Pancreas (tissue), 10 donors: ENCODE measurements around the gene MAU2. TPM values are rescaled to one million over a fixed set of nuclear protein-coding genes. Genes with fewer than 3 reads are reported as not detected.
"Not testable (repeated sequence)": the region's sequence is repeated elsewhere in the genome, so short reads cannot be mapped to it uniquely, and the experiment has no call there.

Source experiments
- ATAC-seq, 4 donors: fragments of 200-7000 bp; cut with Tn5 transposase; one replicate each; pipeline versions ENCODE4 v1.8.0 to v1.9.1; 2020; ENCODE audit warnings: mild to moderate bottlenecking in 4 of 4, moderate library complexity in 4 of 4
- DNase-seq, 6 donors: peaks; one replicate each; pipeline ENCODE4 v3.0.0-alpha.2; 2020
- FAIRE-seq: peaks from 2 replicates; lab custom pipeline; 2012; peaks lifted over from hg19 to GRCh38; lab: Jason Lieb, UNC
- H3K27ac ChIP-seq, 4 donors: fragments of 200-600 bp; sonication (generic); 1 replicate in 3 of 4; 2 replicates in 1 of 4; pipeline versions ENCODE4 v1.5.0 to v1.8.0; 2020
- H3K27me3 ChIP-seq, 4 donors: fragments of 200-600 bp; one replicate each; pipeline ENCODE4 v1.8.0; 2021
- H3K36me3 ChIP-seq, 3 donors: fragments of 200-600 bp; sonication (generic) in 1 of 3; one replicate each; pipeline versions ENCODE4 v1.5.0 to v1.8.0; 2020 to 2021
- H3K4me1 ChIP-seq, 3 donors: fragments of 200-600 bp; one replicate each; pipeline ENCODE4 v1.8.0; 2021
- H3K4me3 ChIP-seq, 4 donors: fragments of 200-600 bp; sonication (generic) in 2 of 4; one replicate each; pipeline versions ENCODE4 v1.5.0 to v1.8.0; 2020 to 2021
- H3K9me3 ChIP-seq, 4 donors: fragments of 200-600 bp; one replicate each; pipeline ENCODE4 v1.8.0; 2021
- WGBS, 2 donors: extraction: QIAGEN DNeasy Blood & Tissue Kit; methylation state at CpG; one replicate each; pipeline ENCODE4 v1.1.7; 2013; 5-methylcytosine and 5-hydroxymethylcytosine counted together
- intact Hi-C, 3 donors: fragments of 100-400 bp; cut with DNase I; formaldehyde crosslinking; loops; one replicate each; pipeline versions ENCODE4 v1.11.1 to v1.14.2; 2022
- polyA plus RNA-seq, 2 donors: library from polyadenylated mRNA; stranded (reverse); fragments of 200-250 nt; gene quantifications; one replicate each; pipeline ENCODE4 v1.2.3, GENCODE V29; 2013
- total RNA-seq, 6 donors: library from RNA; stranded (reverse); fragmentation: NEBNext Ultra II Directional in 4 of 6; extraction: Animal tissue kit (Norgen Biotek cat#: 25700) in 4 of 6; gene quantifications; one replicate each; pipeline versions ENCODE4 v1.2.1 to v1.2.4, GENCODE V29; 2021 to 2023
- TF ChIP-seq, protein P1 (sequence below), 4 donors: fragments of 200-600 bp; sonication (generic) in 3 of 4; IDR thresholded peaks; one replicate each; pipeline versions ENCODE4 v1.5.0 to v1.8.0; 2021; ENCODE audit warnings: antibody characterized with exemption in 4 of 4
- donor health status: healthy with polysubstance abuse.
- donor health status: DM: no; HTN: no; CAD: no; lungs with moderate emphysema.
- donor health status: DM: no; HTN: no; CAD: no.
- donor health status: control.
- donor health status: control.
- donor health status: Bipolar disorder and iron deficiency.
- donor health status: DM: yes; HTN: yes; CAD: no.
- donor health status: DM: no; HTN: no; CAD: no.
- donor health status: DM: no; HTN: no; CAD: no.
- donor health status: DM: yes; HTN: yes; CAD: no.

Gene MAU2
- total and polyA plus RNA-seq, 8 donors: 22.6 to 38.8 (median 30.2) TPM

DNA sequence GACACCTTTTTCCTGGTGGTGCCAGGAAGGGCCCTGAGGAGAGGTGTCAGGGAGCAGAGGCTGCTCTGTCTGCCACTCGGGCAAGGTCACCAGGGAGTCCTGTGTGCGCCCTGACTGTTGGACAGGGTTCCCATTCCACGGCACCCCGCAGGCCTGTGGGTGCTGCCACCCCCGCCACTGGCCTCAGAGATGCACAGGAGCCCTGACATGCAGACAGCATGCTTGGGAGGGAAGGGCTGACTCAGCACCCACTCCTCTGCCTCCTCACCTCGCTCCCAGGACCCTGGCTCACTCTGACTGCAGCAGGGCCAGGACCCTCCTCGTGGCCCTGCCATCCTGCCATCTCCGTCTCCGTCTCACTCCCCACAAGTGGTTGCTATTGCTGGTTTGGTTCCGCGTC is 25.3 kb downstream of the MAU2 start:
- H3K36me3 ChIP-seq: peaks cover 0 to 78% (median 39%) of the 10 kb centered on the region in 3 donors
- no peak overlapping the region for H3K4me3 ChIP-seq

DNA sequence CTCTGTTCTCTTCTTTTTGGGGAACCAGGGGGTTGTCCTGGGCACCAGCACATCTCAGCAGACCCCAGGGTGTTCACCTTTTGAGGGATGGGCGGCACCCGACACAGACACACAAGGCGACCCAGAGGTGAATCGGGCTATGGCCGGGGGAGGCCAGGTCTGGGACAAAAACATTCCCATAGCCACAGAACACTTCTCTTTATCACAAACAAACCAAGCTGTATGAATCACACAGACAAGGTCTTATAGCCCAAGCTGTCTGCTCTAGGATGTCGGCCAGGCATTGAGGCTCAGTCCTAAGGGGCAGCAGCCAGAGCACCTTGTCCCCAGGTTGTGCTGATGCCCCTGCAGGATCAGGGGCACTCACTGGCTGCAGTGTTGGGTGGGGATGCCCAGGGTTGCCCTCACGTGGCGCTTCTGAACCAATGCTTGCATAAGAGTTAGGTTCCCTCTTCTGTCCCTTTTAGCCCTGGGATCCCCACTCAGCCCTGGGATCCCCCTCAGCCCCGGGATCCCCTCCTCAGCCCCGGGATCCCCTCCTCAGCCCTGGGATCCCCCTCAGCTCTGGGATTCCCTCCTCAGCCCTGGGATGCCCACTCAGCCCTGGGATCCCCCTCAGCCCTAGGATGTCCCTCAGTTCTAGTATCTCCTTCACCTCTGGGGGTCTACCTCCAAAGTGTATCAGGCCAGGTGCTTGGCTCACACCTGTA is 26.9 kb downstream of the MAU2 start:
- H3K4me1 ChIP-seq: no peaks in the 10 kb centered on the region
- intact Hi-C loops: no loop called here
- no peaks in the 10 kb centered on the region for H3K9me3 ChIP-seq
- TF ChIP-seq, protein P1, sequence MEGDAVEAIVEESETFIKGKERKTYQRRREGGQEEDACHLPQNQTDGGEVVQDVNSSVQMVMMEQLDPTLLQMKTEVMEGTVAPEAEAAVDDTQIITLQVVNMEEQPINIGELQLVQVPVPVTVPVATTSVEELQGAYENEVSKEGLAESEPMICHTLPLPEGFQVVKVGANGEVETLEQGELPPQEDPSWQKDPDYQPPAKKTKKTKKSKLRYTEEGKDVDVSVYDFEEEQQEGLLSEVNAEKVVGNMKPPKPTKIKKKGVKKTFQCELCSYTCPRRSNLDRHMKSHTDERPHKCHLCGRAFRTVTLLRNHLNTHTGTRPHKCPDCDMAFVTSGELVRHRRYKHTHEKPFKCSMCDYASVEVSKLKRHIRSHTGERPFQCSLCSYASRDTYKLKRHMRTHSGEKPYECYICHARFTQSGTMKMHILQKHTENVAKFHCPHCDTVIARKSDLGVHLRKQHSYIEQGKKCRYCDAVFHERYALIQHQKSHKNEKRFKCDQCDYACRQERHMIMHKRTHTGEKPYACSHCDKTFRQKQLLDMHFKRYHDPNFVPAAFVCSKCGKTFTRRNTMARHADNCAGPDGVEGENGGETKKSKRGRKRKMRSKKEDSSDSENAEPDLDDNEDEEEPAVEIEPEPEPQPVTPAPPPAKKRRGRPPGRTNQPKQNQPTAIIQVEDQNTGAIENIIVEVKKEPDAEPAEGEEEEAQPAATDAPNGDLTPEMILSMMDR (IDR thresholded peaks at IDR 0.05): no peak
- no peak for FAIRE-seq
- DNase-seq: no peak
- peaks cover 0 to 78% (median 43%) of the 10 kb centered on the region in 3 donors for H3K36me3 ChIP-seq
- no peak overlapping the region for H3K4me3 ChIP-seq
- no peak for ATAC-seq
- 91 to 96% methylated on average over 10 of the region's 10 CpGs for WGBS, 2 donors
- H3K27me3 ChIP-seq: no peaks in the 10 kb centered on the region
- H3K27ac ChIP-seq: no peak overlapping the region

More for the DNA sequence above, 25.3 kb downstream of the MAU2 start:
- ATAC-seq (no peak), DNase-seq (peak in 1 of 6 donors; percentile 62), FAIRE-seq (no peak)
- Histone ChIP-seq H3K9me3 (no peaks in the 10 kb centered on the region), H3K27ac (no peak overlapping the region), H3K4me1 (no peaks in the 10 kb centered on the region), H3K27me3 (no peaks in the 10 kb centered on the region)
- intact Hi-C loops: no loop called here
- 94 to 98% methylated on average over 8 to 11 of the region's 11 CpGs for WGBS, 2 donors
- TF ChIP-seq, protein P1 (IDR thresholded peaks at IDR 0.05): no peak

GRCh38 chr19:19348266-19348665 is 27.6 kb downstream of the MAU2 start:
- H3K36me3 ChIP-seq: peaks cover 0 to 83% (median 43%) of the 10 kb centered on the region in 3 donors
- no peak for FAIRE-seq

DNA sequence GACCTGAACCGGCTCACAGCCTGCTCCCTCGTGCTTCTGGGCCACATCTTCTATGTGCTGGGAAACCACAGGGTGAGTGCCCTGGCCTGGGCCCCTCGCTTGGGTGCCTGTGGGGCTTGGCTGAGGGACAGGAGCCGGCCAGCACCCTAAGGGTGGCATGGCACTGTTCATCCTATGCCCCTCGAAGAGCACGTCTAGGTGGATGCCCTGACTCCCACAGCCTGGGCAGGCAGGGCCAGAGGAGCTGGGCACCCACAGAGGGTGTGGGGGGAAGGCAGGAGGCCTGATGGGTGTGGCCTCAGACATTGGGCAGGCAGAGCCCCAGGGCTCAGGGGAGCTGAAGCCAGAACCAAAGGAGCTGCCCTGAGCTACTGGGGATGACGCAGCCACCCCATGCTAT is 28.7 kb downstream of the MAU2 start:
- peak in 1 of 6 donors; percentile 59 for DNase-seq
- no peak overlapping the region for H3K27ac ChIP-seq
- FAIRE-seq: no peak
- no peaks in the 10 kb centered on the region for H3K27me3 ChIP-seq
- TF ChIP-seq, protein P1 (IDR thresholded peaks at IDR 0.05): no peak
- H3K4me1 ChIP-seq: no peaks in the 10 kb centered on the region
- no peaks in the 10 kb centered on the region for H3K9me3 ChIP-seq
- H3K4me3 ChIP-seq: no peak overlapping the region
- peaks cover 0 to 83% (median 39%) of the 10 kb centered on the region in 3 donors for H3K36me3 ChIP-seq
- 86 to 90% methylated on average over 7 of the region's 7 CpGs for WGBS, 2 donors
- intact Hi-C loops: no loop called here
- ATAC-seq: no peak

More at GRCh38 chr19:19348266-19348665, 27.6 kb downstream of the MAU2 start:
- 89% methylated on average over 9 of the region's 9 CpGs for WGBS, 2 donors
- intact Hi-C loops: no loop called here
- no peak for ATAC-seq
- H3K27me3 ChIP-seq: no peaks in the 10 kb centered on the region
- TF ChIP-seq, protein P1 (IDR thresholded peaks at IDR 0.05): no peak
- H3K4me3 ChIP-seq: no peak overlapping the region
- no peaks in the 10 kb centered on the region for H3K9me3 ChIP-seq
- DNase-seq: peak in 1 of 6 donors; percentile 57
- H3K4me1 ChIP-seq: no peaks in the 10 kb centered on the region
- H3K27ac ChIP-seq: no peak overlapping the region

- H3K36me3 ChIP-seq: peaks cover 0 to 83% (median 36%) of the 10 kb centered on the region in 3 donors
- intact Hi-C loops, H3K4me3 ChIP-seq, FAIRE-seq, H3K4me1 ChIP-seq, H3K27ac ChIP-seq, DNase-seq, H3K27me3 ChIP-seq, H3K9me3 ChIP-seq, ATAC-seq: not testable (repeated sequence)
- 93 to 95% methylated on average over 7 to 8 of the region's 8 CpGs for WGBS, 2 donors
Observed at GRCh38 chr19:19350756-19351155, 30.1 kb downstream of the MAU2 start.
